ENCODE results near the gene STX4. TPM values are rescaled to one million over a fixed set of nuclear protein-coding genes. Genes with fewer than 3 reads are reported as not detected.

The STX4 gene
- total RNA-seq, 1 donor: 24.2 TPM

DNA sequence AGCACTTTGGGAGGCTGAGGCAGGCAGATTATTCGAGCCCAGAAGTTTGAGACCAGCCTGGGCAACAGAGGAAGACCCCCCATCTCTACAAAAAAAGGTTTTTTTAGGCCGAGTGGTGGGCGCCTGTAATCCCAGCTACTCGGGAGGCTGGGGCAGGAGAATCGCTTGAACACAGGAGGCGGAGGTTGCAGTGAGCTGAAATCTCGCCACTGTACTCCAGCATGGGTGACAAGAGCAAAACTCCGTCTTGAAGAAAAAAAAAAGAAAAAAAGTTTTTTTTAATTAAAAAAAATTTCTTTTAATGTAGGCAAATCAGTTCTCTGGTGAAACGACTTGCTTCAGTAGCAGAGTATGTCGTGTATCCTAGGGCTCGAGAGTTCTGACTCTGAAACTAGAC is 37.4 kb upstream of the STX4 start:
- no peak for DNase-seq (ENCODE audit: low read depth)
- TF ChIP-seq, protein P1, sequence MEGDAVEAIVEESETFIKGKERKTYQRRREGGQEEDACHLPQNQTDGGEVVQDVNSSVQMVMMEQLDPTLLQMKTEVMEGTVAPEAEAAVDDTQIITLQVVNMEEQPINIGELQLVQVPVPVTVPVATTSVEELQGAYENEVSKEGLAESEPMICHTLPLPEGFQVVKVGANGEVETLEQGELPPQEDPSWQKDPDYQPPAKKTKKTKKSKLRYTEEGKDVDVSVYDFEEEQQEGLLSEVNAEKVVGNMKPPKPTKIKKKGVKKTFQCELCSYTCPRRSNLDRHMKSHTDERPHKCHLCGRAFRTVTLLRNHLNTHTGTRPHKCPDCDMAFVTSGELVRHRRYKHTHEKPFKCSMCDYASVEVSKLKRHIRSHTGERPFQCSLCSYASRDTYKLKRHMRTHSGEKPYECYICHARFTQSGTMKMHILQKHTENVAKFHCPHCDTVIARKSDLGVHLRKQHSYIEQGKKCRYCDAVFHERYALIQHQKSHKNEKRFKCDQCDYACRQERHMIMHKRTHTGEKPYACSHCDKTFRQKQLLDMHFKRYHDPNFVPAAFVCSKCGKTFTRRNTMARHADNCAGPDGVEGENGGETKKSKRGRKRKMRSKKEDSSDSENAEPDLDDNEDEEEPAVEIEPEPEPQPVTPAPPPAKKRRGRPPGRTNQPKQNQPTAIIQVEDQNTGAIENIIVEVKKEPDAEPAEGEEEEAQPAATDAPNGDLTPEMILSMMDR (IDR thresholded peaks at IDR 0.05; ENCODE audit: insufficient read depth, low read length): no peak
- H3K4me3 ChIP-seq (ENCODE audit: low read depth, low read length): peak overlapping the region; percentile 71

DNA sequence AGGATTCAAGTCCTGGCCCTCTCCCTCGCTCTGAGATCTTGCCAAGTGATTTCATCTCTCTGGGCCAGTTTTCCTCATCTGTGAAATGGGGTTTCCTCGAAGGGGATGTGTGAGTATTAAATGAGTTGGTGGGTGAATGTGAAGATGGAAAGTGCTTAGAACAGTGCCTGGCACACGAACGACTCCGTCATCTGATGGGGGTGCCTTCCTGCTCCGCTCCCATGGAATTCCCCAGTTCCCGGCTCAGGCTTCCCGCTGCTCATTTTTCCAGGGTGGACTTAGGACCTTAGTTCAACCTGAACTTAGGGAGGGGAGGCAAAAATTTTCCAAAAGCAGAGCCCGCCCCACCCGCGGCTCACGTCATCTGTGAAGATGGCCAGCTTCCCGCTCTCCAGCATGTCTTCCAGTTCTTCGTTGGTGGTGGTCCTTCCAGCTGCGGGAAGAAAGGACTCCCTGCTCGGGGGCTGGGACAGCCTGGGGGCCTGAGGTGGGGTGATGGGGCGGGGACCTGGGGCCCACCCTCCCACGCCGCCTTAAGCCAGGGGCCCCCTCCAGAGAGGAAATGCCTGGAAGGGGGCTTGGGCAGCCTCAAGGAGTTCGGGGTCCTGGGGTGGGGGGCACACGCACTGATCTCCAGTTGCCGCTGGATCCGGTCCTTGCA is 36.9 kb upstream of the STX4 start:
- DNase-seq (ENCODE audit: low read depth): peak; percentile 48
- TF ChIP-seq, protein P1 (IDR thresholded peaks at IDR 0.05; ENCODE audit: insufficient read depth, low read length): no peak

DNA sequence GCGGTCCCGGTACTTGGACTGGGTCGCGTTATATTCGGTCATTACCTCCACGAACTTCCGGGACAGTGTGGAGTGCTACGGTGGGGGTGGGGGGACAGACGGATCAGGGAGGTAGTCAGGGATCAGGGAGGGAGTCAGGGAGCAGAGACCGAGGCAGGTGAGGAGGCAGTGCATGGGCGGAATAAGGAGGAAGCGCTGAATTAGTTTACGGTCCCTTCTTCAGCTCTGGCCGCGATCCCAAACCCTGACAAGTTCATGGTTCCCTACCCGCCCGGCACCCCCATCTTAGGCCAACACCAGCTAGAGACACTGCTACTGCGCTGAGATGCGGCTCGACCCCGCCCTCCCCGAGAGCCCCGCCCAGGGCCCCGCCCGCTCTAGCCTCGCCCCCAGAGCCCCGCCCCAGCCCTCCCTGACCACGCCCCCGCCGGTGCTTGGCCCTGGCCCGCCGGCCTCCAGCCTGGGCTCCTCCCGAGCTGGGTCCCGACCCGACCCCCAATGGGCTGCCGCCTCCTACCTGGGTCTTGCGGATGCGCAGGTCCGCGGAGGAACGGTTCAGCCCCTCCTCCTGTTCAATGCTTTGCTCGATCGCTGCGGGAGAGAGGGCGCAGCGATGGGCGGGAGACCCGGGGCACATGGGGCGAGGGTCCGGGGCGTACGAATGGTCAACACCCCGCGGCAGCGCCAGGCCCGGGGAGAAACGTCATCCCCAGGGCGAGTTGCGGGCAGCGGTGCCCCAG is 36.2 kb upstream of the STX4 start:
- H3K4me3 ChIP-seq (ENCODE audit: low read depth, low read length): peak overlapping the region; percentile 71
- peak; percentile 55 for DNase-seq (ENCODE audit: low read depth)
- TF ChIP-seq, protein P1 (IDR thresholded peaks at IDR 0.05; ENCODE audit: insufficient read depth, low read length): no peak

More for the DNA sequence above, 36.9 kb upstream of the STX4 start:
- H3K4me3 ChIP-seq (ENCODE audit: low read depth, low read length): peak overlapping the region; percentile 71

DNA sequence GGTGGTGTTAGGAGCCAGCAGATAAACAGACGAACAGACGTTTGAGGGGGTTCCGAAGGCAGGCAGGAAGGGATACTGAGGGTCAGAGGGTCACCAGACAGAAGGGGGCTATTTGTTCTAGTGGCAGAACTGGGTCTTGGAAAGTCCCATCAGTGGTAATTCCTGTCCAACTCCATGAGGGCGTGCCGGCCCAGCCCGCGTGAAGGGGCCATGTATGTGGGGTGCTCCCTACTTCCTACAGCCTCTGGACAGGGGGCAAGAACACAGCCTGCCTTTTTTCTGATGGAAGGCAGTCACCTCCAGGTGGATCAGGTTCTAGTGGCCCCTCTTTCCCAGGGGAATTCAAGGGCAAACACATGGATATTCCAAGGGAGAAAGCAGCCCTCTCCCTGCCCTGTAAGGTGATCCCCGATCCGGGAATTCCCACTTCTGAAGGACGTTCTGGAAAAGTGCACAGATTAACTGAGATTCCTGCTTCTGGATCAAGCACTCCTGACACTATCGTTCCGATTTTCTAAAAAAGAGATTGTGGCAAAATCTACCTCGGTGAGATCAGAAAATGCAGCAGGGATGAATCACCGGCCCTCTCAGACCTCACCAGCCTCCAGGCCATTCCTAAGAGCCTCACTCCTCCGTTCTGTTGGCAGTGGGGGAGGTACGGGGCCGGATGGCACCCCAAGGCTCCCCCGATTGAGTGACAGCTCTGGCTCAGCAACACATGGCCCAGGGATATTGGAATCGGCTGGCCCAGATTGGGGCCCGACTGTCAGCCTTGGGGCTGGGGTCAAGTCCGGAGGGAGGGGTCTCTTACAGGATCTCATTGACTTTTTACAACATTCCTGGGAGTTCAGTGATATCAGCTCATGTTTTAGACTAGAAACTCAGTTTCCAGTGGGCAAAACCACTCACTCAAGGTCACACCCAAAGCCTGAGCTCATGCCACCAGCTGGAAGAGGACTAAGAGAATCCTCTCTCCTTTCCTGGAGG is 35.3 kb upstream of the STX4 start:
- H3K4me3 ChIP-seq (ENCODE audit: low read depth, low read length): peak overlapping the region; percentile 55
- peak; percentile 68 for DNase-seq (ENCODE audit: low read depth)
- TF ChIP-seq, protein P1 (IDR thresholded peaks at IDR 0.05; ENCODE audit: insufficient read depth, low read length): no peak

DNA sequence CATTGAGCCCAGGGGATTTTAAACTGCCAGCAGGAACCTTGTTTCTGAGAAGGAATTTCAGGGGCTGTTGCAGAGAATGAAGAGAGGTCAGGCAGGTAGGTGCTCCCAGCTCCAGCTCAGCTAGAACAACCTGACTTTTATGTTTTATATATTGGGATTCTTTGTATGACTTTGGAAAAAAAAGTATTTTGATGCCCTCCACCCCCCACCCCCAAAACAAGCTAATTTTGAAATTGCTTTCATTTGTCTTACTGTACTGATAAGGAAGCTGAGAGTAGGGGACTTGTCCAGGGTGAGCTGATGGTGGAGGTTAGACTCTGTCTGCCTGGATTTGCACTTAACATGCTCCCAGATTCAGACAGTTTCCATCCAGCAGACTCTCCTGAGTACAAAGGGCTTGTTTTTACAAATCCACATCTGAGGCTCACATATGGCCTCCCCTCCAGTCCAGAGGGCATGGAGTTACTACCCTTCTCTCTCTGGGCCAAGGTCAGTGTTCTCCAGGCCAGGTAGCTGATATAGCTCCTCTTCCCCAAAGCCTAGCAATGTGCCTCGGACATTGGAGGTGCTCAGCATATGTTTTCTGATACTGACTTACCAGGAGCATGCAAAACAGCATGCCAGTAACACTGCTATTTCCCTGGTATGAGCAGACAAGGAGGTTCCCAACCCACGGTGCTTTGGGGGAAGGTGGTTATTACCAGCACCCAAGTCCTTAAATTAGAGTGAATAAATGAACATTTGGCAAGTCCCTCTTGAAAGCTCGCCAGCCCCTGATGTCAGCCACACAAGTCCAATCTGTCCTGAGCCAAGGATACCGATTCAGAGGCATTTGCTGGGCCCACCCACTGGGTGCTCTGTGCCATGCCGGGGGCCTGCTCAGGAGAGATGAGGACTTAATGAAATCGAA is 34.3 kb upstream of the STX4 start:
- no peak overlapping the region for H3K4me3 ChIP-seq (ENCODE audit: low read depth, low read length)
- DNase-seq (ENCODE audit: low read depth): peak; percentile 45
- TF ChIP-seq, protein P1 (IDR thresholded peaks at IDR 0.05; ENCODE audit: insufficient read depth, low read length): no peak
